Measurements from ENCODE around the gene SLC12A1. TPM values are rescaled to one million over a fixed set of nuclear protein-coding genes. Genes with fewer than 3 reads are reported as not detected.

Gene SLC12A1
- total and polyA plus RNA-seq, 8 donors = 0.03 to 0.23 (median 0.05) TPM; not detected in 5

GRCh38 chr15:48244921-48245320 is 38.8 kb downstream of the SLC12A1 start:
- DNase-seq (no peak), ATAC-seq (no peak), FAIRE-seq (no peak)
- WGBS, 2 donors = 82 to 97% methylated on average over 1 of the region's 1 CpG
- H3K4me3 ChIP-seq = no peak overlapping the region
- TF ChIP-seq, protein P1, sequence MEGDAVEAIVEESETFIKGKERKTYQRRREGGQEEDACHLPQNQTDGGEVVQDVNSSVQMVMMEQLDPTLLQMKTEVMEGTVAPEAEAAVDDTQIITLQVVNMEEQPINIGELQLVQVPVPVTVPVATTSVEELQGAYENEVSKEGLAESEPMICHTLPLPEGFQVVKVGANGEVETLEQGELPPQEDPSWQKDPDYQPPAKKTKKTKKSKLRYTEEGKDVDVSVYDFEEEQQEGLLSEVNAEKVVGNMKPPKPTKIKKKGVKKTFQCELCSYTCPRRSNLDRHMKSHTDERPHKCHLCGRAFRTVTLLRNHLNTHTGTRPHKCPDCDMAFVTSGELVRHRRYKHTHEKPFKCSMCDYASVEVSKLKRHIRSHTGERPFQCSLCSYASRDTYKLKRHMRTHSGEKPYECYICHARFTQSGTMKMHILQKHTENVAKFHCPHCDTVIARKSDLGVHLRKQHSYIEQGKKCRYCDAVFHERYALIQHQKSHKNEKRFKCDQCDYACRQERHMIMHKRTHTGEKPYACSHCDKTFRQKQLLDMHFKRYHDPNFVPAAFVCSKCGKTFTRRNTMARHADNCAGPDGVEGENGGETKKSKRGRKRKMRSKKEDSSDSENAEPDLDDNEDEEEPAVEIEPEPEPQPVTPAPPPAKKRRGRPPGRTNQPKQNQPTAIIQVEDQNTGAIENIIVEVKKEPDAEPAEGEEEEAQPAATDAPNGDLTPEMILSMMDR (IDR thresholded peaks at IDR 0.05) = no peak
- no peak overlapping the region for H3K27ac ChIP-seq
- H3K27me3 ChIP-seq = no peaks in the 10 kb centered on the region
- no peaks in the 10 kb centered on the region for H3K36me3 ChIP-seq
- H3K4me1 ChIP-seq = no peaks in the 10 kb centered on the region
- no peaks in the 10 kb centered on the region for H3K9me3 ChIP-seq
- intact Hi-C loops (cut with DNase I) = loop anchor here in 1 of 3 donors (10.0 kb wide), 1 partner anchor 1050 kb away; no protein-coding TSS in a partner anchor

- DNase-seq (no peak), ATAC-seq (no peak), FAIRE-seq (no peak)
- no peaks in the 10 kb centered on the region for H3K9me3 ChIP-seq
- no peaks in the 10 kb centered on the region for H3K36me3 ChIP-seq
- H3K27me3 ChIP-seq = peaks cover 0 to 3% (median 0%) of the 10 kb centered on the region in 4 donors
- intact Hi-C loops (cut with DNase I) = loop anchor here in 1 of 3 donors (10.0 kb wide), 1 partner anchor 1054 kb away; no protein-coding TSS in a partner anchor
- 77 to 82% methylated on average over 5 of the region's 5 CpGs for WGBS, 2 donors
- H3K4me1 ChIP-seq = no peaks in the 10 kb centered on the region
- no peak overlapping the region for H3K4me3 ChIP-seq
- no peak overlapping the region for H3K27ac ChIP-seq
- TF ChIP-seq, protein P1 (IDR thresholded peaks at IDR 0.05) = no peak
Measured at GRCh38 chr15:48248414-48248813, 42.3 kb downstream of the SLC12A1 start.

GRCh38 chr15:48250640-48251076 is 44.6 kb downstream of the SLC12A1 start:
- Histone ChIP-seq H3K27me3 (peaks cover 0 to 3% (median 1%) of the 10 kb centered on the region in 4 donors), H3K4me3 (no peak overlapping the region), H3K36me3 (no peaks in the 10 kb centered on the region), H3K4me1 (no peaks in the 10 kb centered on the region), H3K27ac (no peak overlapping the region), H3K9me3 (no peaks in the 10 kb centered on the region)
- 27 to 29% methylated on average over 6 of the region's 6 CpGs for WGBS, 2 donors
- FAIRE-seq = no peak
- DNase-seq = peak in 2 of 6 donors; percentile 17 to 19
- ATAC-seq = peak; percentile 55 to 76 (median 71)
- intact Hi-C loops (cut with DNase I) = no loop called here
- TF ChIP-seq, protein P1 (IDR thresholded peaks at IDR 0.05) = peak in 2 of 4 donors; percentile 17 to 35

- intact Hi-C loops (cut with DNase I) = no loop called here
- Histone ChIP-seq H3K9me3 (no peaks in the 10 kb centered on the region), H3K27me3 (peaks cover 0 to 3% (median 1%) of the 10 kb centered on the region in 4 donors), H3K4me1 (no peaks in the 10 kb centered on the region), H3K27ac (no peak overlapping the region), H3K36me3 (no peaks in the 10 kb centered on the region), H3K4me3 (no peak overlapping the region)
- DNase-seq (no peak), ATAC-seq (no peak), FAIRE-seq (no peak)
- TF ChIP-seq, protein P1 (IDR thresholded peaks at IDR 0.05) = no peak
- WGBS, 2 donors = 36 to 58% methylated on average over 4 of the region's 4 CpGs
Measured at GRCh38 chr15:48253172-48253571, 47.1 kb downstream of the SLC12A1 start.

DNA sequence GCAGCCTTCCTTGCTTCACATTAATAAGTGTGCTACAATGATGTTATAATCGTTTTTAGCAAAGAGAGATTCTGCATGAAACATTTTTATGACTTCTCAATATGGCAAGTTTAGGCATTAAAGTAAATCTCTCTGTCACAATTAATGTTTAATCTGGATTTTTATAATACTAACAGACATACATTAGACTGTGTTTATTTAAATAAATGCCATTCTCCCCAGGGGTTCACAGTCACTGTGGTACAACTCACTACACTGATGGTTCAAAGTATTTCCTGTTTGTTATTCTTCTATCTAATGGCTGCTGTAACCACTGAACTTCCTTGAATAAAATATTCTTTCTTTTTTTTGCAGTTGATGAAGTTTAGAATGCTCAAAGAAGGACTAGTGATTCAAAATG is 59.0 kb downstream of the SLC12A1 start:
- H3K27me3 ChIP-seq = peaks cover 0 to 5% (median 0%) of the 10 kb centered on the region in 4 donors

More for the DNA sequence above, 59.0 kb downstream of the SLC12A1 start:
- TF ChIP-seq, protein P1 (IDR thresholded peaks at IDR 0.05) = no peak
- 22 to 23% methylated on average over 1 of the region's 1 CpG for WGBS, 2 donors
- intact Hi-C loops (cut with DNase I) = loop anchor here in 1 of 3 donors (10.0 kb wide), 1 partner anchor 60 kb away; the partner anchor contains the start of gene SLC12A1
- no peak for DNase-seq
- no peak for FAIRE-seq
- Histone ChIP-seq H3K4me3 (no peak overlapping the region), H3K36me3 (no peaks in the 10 kb centered on the region), H3K27ac (no peak overlapping the region), H3K4me1 (no peaks in the 10 kb centered on the region), H3K9me3 (no peaks in the 10 kb centered on the region)
- ATAC-seq = no peak
